ENCODE data around the gene GABRD.

The GABRD gene, protein sequence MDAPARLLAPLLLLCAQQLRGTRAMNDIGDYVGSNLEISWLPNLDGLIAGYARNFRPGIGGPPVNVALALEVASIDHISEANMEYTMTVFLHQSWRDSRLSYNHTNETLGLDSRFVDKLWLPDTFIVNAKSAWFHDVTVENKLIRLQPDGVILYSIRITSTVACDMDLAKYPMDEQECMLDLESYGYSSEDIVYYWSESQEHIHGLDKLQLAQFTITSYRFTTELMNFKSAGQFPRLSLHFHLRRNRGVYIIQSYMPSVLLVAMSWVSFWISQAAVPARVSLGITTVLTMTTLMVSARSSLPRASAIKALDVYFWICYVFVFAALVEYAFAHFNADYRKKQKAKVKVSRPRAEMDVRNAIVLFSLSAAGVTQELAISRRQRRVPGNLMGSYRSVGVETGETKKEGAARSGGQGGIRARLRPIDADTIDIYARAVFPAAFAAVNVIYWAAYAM

DNA sequence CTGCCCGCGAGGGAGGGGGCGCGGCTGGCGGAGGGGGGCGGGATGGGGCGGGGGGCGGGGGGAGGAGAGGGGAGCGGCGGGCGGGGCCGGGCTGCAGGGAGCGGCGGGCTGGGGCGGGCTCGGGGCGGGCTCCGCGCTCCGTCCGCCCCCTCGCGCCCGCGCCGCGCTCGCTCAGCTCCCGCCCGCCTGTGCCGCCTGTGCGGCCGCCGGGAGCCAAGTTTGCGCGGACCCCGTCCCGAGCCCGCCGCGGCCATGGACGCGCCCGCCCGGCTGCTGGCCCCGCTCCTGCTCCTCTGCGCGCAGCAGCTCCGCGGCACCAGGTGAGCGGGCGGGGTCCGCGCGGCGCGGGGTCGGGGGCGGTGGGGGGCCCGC, at the start of gene GABRD:
Gene GABRD (plus strand): TSS at position 174 of the 372 bp plus-strand sequence. CDS start 79 bp downstream, at position 253.
- Histone ChIP-seq H3K36me3 (no peaks in the 10 kb centered on the region), H3K4me3 (ENCODE audit: low read depth in 1 of 2, low read length in 1 of 2) (no peak within 1 kb of the TSS), H3K9me3 (no peaks in the 10 kb centered on the region), H3K27ac (no peak within 1 kb of the TSS), H3K4me1 (ENCODE audit: control insufficient read depth in 1 of 2, insufficient read depth in 1 of 2, low read depth in 1 of 2, low read length in 1 of 2) (no peaks in the 10 kb centered on the region), H3K27me3 (peaks cover 95% of the 10 kb centered on the region)
- TF ChIP-seq, protein P1, sequence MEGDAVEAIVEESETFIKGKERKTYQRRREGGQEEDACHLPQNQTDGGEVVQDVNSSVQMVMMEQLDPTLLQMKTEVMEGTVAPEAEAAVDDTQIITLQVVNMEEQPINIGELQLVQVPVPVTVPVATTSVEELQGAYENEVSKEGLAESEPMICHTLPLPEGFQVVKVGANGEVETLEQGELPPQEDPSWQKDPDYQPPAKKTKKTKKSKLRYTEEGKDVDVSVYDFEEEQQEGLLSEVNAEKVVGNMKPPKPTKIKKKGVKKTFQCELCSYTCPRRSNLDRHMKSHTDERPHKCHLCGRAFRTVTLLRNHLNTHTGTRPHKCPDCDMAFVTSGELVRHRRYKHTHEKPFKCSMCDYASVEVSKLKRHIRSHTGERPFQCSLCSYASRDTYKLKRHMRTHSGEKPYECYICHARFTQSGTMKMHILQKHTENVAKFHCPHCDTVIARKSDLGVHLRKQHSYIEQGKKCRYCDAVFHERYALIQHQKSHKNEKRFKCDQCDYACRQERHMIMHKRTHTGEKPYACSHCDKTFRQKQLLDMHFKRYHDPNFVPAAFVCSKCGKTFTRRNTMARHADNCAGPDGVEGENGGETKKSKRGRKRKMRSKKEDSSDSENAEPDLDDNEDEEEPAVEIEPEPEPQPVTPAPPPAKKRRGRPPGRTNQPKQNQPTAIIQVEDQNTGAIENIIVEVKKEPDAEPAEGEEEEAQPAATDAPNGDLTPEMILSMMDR (IDR thresholded peaks at IDR 0.05): no peak

DNA sequence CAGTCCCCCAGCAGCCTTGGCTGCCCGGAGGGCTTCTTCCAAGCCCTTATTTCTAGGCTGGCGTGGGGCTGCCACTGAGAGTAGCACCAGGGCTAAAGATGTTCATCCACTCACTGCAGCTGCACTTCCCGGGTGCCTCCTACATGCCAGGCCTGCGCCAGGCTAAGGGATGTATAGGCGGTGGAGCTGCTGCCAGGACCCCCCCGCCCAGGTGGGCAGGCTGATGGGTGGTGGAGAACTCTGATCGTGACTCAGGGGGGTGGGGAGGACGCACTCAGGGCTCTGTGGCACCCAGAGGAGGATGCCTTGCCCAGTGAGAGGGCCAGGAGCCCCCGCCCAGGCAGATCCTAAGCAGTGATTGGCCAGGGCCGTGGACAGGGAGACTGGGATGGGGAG, 49.6 kb upstream of the GABRD start:
- Histone ChIP-seq H3K27me3 (peaks cover 35% of the 10 kb centered on the region), H3K4me1 (ENCODE audit: control insufficient read depth in 1 of 2, insufficient read depth in 1 of 2, low read depth in 1 of 2, low read length in 1 of 2) (no peaks in the 10 kb centered on the region), H3K27ac (no peak overlapping the region), H3K9me3 (no peaks in the 10 kb centered on the region), H3K4me3 (ENCODE audit: low read depth in 1 of 2, low read length in 1 of 2) (no peak overlapping the region), H3K36me3 (no peaks in the 10 kb centered on the region)
- TF ChIP-seq, protein P1 (IDR thresholded peaks at IDR 0.05): no peak

DNA sequence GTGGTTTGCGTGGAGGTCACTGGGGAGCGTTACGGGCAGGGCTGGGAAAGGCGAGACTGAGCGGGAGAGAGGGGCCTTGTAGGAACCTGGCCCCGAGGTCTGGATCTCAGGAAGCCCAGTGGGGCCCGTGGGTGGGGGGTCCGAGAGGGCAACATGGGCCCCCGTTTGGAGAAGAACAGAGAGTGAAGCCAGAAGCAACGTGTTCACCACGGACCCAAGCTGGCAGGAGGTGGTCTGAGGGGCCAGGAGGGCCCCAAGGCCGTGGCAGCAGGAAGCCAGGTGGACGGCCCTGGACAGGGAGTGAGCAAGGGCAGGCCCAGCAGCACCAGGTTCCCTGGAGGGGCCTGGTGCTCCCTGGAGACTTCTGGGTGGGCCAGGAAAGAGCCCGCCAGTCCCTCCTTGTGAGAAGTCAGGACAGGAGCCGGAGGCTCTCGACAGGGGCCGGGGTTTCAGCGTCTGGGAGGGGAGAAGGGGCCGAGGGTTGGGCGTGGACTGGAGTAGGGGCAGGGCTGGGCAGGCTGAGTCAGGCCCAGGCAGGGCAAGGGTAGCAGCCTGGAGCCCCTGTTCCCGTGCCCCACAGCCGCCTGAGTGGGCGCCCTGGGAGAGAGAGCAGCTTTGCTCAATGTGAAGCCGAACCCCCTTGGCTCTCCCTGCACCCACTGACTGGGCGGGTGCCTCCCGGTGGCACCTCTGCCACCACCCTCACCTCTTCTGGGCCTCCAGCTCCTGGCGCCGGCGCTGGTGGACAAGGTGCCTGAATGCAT, 49.0 kb upstream of the GABRD start:
- H3K4me1 ChIP-seq (ENCODE audit: control insufficient read depth in 1 of 2, insufficient read depth in 1 of 2, low read depth in 1 of 2, low read length in 1 of 2): no peaks in the 10 kb centered on the region

DNA sequence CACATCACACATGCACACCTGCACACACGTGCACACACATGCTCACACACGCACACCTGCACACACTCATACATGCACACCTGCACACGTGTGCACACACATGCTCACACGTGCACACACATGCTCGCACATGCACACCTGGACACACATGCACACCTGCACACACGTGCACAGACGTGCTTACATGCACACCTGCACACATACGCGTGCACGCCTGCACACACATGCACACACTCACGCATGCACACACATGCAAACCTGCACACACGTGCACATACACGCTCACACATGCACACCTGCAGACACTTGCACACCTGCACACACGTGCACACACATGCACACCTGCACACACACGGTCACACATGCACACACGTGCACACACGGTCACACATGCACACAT, 48.1 kb upstream of the GABRD start:
- TF ChIP-seq, protein P1 (IDR thresholded peaks at IDR 0.05): no peak
- H3K27ac ChIP-seq: no peak overlapping the region
- no peak overlapping the region for H3K4me3 ChIP-seq (ENCODE audit: low read depth in 1 of 2, low read length in 1 of 2)
- H3K9me3 ChIP-seq: no peaks in the 10 kb centered on the region
- peaks cover 34% of the 10 kb centered on the region for H3K27me3 ChIP-seq
- H3K4me1 ChIP-seq (ENCODE audit: control insufficient read depth in 1 of 2, insufficient read depth in 1 of 2, low read depth in 1 of 2, low read length in 1 of 2): no peaks in the 10 kb centered on the region
- H3K36me3 ChIP-seq: no peaks in the 10 kb centered on the region

More for the DNA sequence above, 49.0 kb upstream of the GABRD start:
- H3K36me3 ChIP-seq: no peaks in the 10 kb centered on the region
- no peak overlapping the region for H3K4me3 ChIP-seq (ENCODE audit: low read depth in 1 of 2, low read length in 1 of 2)
- no peak overlapping the region for H3K27ac ChIP-seq
- H3K27me3 ChIP-seq: peaks cover 39% of the 10 kb centered on the region
- TF ChIP-seq, protein P1 (IDR thresholded peaks at IDR 0.05): no peak
- H3K9me3 ChIP-seq: no peaks in the 10 kb centered on the region

DNA sequence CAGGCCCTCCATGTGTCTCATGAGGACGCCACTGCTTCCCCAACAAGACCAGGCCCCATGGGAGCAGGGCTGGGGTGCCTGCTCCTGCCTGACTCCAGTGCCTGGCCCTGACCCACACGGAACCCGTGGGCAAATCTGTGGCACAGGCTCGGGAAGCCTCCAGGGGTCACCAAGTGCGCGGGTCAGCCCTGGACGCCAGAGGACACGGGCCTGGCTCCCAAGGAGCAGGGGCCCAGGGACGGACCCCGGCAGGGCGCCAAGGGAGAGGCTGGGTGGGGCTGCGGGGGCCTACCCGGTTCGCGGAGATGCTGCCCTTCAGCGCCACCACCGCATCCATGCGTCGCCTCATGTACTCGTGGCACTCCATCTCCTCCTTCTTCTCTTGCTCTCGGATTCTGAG, 47.5 kb upstream of the GABRD start:
- Histone ChIP-seq H3K4me1 (ENCODE audit: control insufficient read depth in 1 of 2, insufficient read depth in 1 of 2, low read depth in 1 of 2, low read length in 1 of 2) (no peaks in the 10 kb centered on the region), H3K4me3 (ENCODE audit: low read depth in 1 of 2, low read length in 1 of 2) (no peak overlapping the region), H3K27me3 (peaks cover 29% of the 10 kb centered on the region), H3K9me3 (no peaks in the 10 kb centered on the region), H3K36me3 (no peaks in the 10 kb centered on the region), H3K27ac (no peak overlapping the region)
- TF ChIP-seq, protein P1 (IDR thresholded peaks at IDR 0.05): no peak

Data from neutrophil (primary cell).